OCI-LY7 (cell line): ENCODE results near the gene PML. TPM values are rescaled to one million over a fixed set of nuclear protein-coding genes. Genes with fewer than 3 reads are reported as not detected.
A peak's percentile ranks its signal among the peaks of the same experiment; 100 is the strongest.
"Not testable (repeated sequence)": the region's sequence is repeated elsewhere in the genome, so short reads cannot be mapped to it uniquely, and the experiment has no call there.

Experiments
- BruUV-seq: library from RNA; stranded (reverse); fragments of 400-500 nt; replicated peaks from 2 replicates; lab custom pipeline; 2021; lab: Mats Ljungman, UMichigan
- CTCF ChIA-PET: fragments of 300-600 bp; sonication (Branson Sonifier 250); formaldehyde crosslinking; loops from one replicate; lab custom pipeline; 2022; ENCODE audit warnings: antibody characterized with exemption; ENCODE audit not compliant: unreplicated experiment; lab: Charles Lee
- POLR2A ChIA-PET: fragments of 300-600 bp; sonication (Branson Sonifier 250); formaldehyde crosslinking; loops from one replicate; lab custom pipeline; 2022; ENCODE audit warnings: antibody characterized with exemption; lab: Charles Lee
- DNase-seq: peaks from one replicate; pipeline ENCODE4 v3.0.0-alpha.2; 2015; ENCODE audit warnings: low spot score
- H2AFZ ChIP-seq: fragments of 200-600 bp; sonication (generic), shearing (Covaris generic); 2 replicates; pipeline ENCODE4 v1.6.1; 2014; ENCODE audit warnings: mild to moderate bottlenecking, antibody characterized with exemption, low read length, moderate library complexity
- H3K27ac ChIP-seq: fragments of 200-600 bp; sonication (generic); 2 replicates; pipeline ENCODE4 v1.5.1; 2014; ENCODE audit warnings: mixed run types, low read depth, mild to moderate bottlenecking, moderate library complexity, low read length, inconsistent platforms; ENCODE audit not compliant: poor library complexity, severe bottlenecking
- H3K36me3 ChIP-seq: fragments of 200-600 bp; sonication (generic); 2 replicates; pipeline ENCODE4 v1.6.1; 2014; ENCODE audit warnings: mild to moderate bottlenecking, antibody characterized with exemption, low read length, moderate library complexity, mixed read lengths; ENCODE audit not compliant: insufficient read depth
- H3K4me1 ChIP-seq: fragments of 200-600 bp; sonication (generic); 2 replicates; pipeline ENCODE4 v1.5.1; 2014; ENCODE audit warnings: mild to moderate bottlenecking, low read length; ENCODE audit not compliant: insufficient read depth, poor library complexity, severe bottlenecking
- H3K4me2 ChIP-seq: fragments of 200-600 bp; sonication (generic); 2 replicates; pipeline ENCODE4 v1.6.1; 2014; ENCODE audit warnings: mild to moderate bottlenecking, low read length
- H3K4me3 ChIP-seq: fragments of 200-600 bp; sonication (generic); 2 replicates; pipeline ENCODE4 v1.5.1; 2014; ENCODE audit warnings: mild to moderate bottlenecking, low read depth, low read length; ENCODE audit not compliant: poor library complexity, severe bottlenecking
- H3K79me2 ChIP-seq: fragments of 200-600 bp; sonication (generic); 2 replicates; pipeline ENCODE4 v1.6.1; 2016; ENCODE audit warnings: low read depth, mild to moderate bottlenecking, low read length, moderate library complexity, mixed read lengths; ENCODE audit not compliant: insufficient read depth
- H3K9me2 ChIP-seq: fragments of 200-600 bp; sonication (generic); 2 replicates; pipeline ENCODE4 v1.6.1; 2016; ENCODE audit warnings: mild to moderate bottlenecking, low read length, mixed read lengths; ENCODE audit not compliant: insufficient read depth
- H3K9me3 ChIP-seq: fragments of 200-600 bp; sonication (generic); 2 replicates; pipeline ENCODE4 v1.6.1; 2014; ENCODE audit warnings: mild to moderate bottlenecking, mixed run types, low read length, mixed read lengths
- H4K20me1 ChIP-seq: fragments of 200-600 bp; sonication (generic); 2 replicates; pipeline ENCODE4 v1.6.1; 2014; ENCODE audit warnings: mild to moderate bottlenecking, antibody characterized with exemption, low read length, moderate library complexity, mixed read lengths; ENCODE audit not compliant: insufficient read depth
- intact Hi-C: fragments of 100-400 bp; cut with micrococcal nuclease; formaldehyde crosslinking; loops from one replicate; pipeline ENCODE4 v1.10.0; 2022; ENCODE audit not compliant: unreplicated experiment
- total RNA-seq, 2 experiments: library from RNA; depleted of rRNA in 1 of 2; stranded (reverse); fragments of >200 nt in 1 of 2; shearing (Covaris generic) in 1 of 2; gene quantifications; 2 replicates each; pipeline ENCODE4 v1.2.3, GENCODE V29; 2014 to 2022
- TF ChIP-seq, protein P1 (sequence below): fragments of 200-600 bp; sonication (generic); conservative IDR thresholded peaks from 2 replicates; pipeline ENCODE4 v1.5.1; 2014; ENCODE audit warnings: mild to moderate bottlenecking, antibody characterized with exemption, low read length, moderate library complexity, mixed read lengths

PML gene
- total RNA-seq, 2 experiments from 2014 or later: 16.9 to 26.1 TPM

DNA sequence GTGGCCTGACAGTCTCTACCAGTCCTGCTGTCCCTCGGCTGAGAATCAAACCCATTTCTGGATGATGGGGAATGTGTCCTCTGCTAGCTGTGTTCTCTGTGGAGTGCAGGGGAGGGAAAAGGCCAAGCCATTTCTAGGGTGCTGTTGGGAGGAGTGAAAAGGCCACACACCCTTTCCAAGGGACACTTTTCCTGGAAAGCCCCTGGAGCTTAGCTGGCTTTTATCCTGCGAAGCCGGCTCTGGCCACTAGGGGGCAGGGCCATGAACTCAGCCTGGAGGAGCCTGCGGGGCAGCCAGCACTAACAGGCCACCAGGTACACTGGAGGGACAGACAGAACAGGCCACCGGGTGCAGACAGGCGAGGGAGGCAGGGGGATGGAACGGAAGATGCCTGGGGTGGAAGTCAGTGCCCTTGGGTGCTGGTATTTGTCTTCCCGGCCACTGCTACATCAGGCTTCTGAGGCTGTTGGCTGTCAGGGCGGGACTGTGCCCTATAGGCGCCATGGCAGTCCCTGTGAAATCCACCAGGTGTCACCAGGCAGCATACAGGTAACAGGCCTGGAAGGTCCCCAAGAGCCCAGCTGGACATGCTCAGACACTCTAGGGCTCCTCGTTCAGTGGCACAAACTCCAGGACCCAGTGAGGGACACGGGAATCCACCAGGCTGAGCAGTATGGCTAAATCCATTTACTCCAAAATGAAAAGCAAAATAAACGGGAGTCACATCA, 71.3 kb downstream of the PML start:
- H4K20me1 ChIP-seq, H3K4me2 ChIP-seq, intact Hi-C loops, POLR2A ChIA-PET, BruUV-seq, H3K9me2 ChIP-seq, H3K4me1 ChIP-seq, CTCF ChIA-PET, H2AFZ ChIP-seq, H3K27ac ChIP-seq, H3K9me3 ChIP-seq, H3K36me3 ChIP-seq, H3K79me2 ChIP-seq, H3K4me3 ChIP-seq, DNase-seq: not testable (repeated sequence)
- TF ChIP-seq, protein P1, sequence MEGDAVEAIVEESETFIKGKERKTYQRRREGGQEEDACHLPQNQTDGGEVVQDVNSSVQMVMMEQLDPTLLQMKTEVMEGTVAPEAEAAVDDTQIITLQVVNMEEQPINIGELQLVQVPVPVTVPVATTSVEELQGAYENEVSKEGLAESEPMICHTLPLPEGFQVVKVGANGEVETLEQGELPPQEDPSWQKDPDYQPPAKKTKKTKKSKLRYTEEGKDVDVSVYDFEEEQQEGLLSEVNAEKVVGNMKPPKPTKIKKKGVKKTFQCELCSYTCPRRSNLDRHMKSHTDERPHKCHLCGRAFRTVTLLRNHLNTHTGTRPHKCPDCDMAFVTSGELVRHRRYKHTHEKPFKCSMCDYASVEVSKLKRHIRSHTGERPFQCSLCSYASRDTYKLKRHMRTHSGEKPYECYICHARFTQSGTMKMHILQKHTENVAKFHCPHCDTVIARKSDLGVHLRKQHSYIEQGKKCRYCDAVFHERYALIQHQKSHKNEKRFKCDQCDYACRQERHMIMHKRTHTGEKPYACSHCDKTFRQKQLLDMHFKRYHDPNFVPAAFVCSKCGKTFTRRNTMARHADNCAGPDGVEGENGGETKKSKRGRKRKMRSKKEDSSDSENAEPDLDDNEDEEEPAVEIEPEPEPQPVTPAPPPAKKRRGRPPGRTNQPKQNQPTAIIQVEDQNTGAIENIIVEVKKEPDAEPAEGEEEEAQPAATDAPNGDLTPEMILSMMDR: peak; percentile 53

DNA sequence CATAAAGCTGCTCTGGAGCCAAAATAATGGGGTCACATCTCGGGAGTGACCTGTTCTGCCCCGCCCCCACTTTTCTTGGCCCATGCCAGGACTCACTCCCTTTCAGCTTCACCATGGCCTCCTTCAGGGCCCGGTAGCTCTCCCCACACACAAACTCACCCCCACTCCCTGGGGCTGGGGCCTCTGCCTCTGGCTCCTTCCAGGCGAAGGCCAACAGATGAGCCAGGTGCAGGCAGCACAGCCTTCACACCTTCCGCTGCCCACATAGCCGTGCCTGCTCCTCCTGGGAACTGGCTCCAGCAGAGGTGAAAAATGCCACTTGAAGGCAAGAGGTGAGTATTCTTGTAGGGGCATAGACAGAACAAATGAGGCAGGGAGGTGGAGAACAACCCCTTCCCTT, 77.1 kb downstream of the PML start:
- intact Hi-C loops, BruUV-seq: not testable (repeated sequence)

DNA sequence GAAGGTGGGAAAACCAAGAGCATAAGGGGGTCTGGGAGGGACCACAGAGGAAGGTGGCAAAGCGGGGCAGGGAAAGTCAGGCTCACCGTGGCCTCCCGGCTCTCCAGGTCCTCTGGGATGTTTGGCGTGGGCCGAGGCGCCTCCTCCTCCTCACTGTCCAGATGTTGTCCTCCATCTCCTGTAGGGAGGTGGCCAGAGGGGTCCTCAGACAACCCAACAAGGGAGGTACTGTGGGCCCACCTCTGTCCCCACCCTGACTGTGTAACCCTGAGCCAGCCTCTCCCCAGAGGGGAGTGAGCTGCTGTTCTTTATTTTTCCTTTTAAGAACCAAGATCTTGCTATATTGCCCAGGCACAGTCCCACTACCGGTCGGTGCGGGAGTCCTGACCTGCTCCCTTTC, 77.6 kb downstream of the PML start:
- H3K36me3 ChIP-seq, intact Hi-C loops, H3K9me2 ChIP-seq, DNase-seq, H3K27ac ChIP-seq, BruUV-seq, H4K20me1 ChIP-seq, H3K4me2 ChIP-seq, H3K79me2 ChIP-seq, H3K9me3 ChIP-seq, H3K4me3 ChIP-seq, H3K4me1 ChIP-seq, POLR2A ChIA-PET, H2AFZ ChIP-seq, CTCF ChIA-PET: not testable (repeated sequence)

More for the DNA sequence above, 77.1 kb downstream of the PML start:
- H4K20me1 ChIP-seq, POLR2A ChIA-PET, H3K4me3 ChIP-seq, H3K79me2 ChIP-seq, H3K4me1 ChIP-seq, H2AFZ ChIP-seq, H3K36me3 ChIP-seq, CTCF ChIA-PET, H3K4me2 ChIP-seq, DNase-seq, H3K27ac ChIP-seq, H3K9me3 ChIP-seq, H3K9me2 ChIP-seq: not testable (repeated sequence)
